GM12865 (cell line): ENCODE measurements around the gene CAD.
"Not testable (repeated sequence)": the region's sequence is repeated elsewhere in the genome, so short reads cannot be mapped to it uniquely, and the experiment has no call there.

ENCODE experiments used
- DNase-seq: peaks from one replicate; pipeline ENCODE4 v3.0.0; 2010; ENCODE audit warnings: low read depth
- H3K4me3 ChIP-seq: 2 replicates; pipeline ENCODE4 v1.5.1; 2011; ENCODE audit warnings: mild to moderate bottlenecking, low read depth, low read length, control low read depth
- TF ChIP-seq, protein P1 (sequence below): IDR thresholded peaks from 2 replicates; pipeline ENCODE4 v1.5.1; 2011; ENCODE audit warnings: low read length, control low read depth, low read depth, inconsistent platforms; ENCODE audit not compliant: insufficient read depth; ENCODE audit errors: missing control alignments

CAD gene

GRCh38 chr2:27186613-27187345 is 30.4 kb upstream of the CAD start:
- DNase-seq = no peak
- TF ChIP-seq, protein P1, sequence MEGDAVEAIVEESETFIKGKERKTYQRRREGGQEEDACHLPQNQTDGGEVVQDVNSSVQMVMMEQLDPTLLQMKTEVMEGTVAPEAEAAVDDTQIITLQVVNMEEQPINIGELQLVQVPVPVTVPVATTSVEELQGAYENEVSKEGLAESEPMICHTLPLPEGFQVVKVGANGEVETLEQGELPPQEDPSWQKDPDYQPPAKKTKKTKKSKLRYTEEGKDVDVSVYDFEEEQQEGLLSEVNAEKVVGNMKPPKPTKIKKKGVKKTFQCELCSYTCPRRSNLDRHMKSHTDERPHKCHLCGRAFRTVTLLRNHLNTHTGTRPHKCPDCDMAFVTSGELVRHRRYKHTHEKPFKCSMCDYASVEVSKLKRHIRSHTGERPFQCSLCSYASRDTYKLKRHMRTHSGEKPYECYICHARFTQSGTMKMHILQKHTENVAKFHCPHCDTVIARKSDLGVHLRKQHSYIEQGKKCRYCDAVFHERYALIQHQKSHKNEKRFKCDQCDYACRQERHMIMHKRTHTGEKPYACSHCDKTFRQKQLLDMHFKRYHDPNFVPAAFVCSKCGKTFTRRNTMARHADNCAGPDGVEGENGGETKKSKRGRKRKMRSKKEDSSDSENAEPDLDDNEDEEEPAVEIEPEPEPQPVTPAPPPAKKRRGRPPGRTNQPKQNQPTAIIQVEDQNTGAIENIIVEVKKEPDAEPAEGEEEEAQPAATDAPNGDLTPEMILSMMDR = no peak
- no peak overlapping the region for H3K4me3 ChIP-seq

DNA sequence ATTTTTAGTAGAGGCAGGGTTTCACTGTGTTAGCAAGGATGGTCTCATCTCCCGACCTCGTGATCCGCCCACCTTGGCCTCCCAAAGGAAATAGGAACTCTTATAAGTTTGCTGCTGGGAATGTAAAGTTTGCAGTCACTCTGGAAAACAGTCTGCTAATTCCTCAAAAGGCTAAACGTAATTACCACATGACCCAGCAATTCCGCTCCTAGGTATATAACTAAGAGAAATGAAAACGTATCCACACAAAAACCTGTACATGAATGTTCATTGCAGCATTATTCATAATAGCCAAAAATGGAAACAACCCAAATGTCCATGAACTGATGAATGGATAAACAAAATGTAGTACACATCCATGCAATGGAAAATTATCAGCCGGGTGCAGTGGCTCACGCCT is 27.2 kb upstream of the CAD start:
- no peak for DNase-seq
- TF ChIP-seq, protein P1 = no peak
- H3K4me3 ChIP-seq = no peak overlapping the region

- peak; percentile 79 for DNase-seq
- TF ChIP-seq, protein P1 = peak; percentile 71
- H3K4me3 ChIP-seq = no peak overlapping the region
These were observed 25.9 kb upstream of the CAD start for GRCh38 chr2:27191070-27191829.

- no peak for DNase-seq
- TF ChIP-seq, protein P1 = no peak
- no peak overlapping the region for H3K4me3 ChIP-seq
These were observed 22.4 kb upstream of the CAD start for GRCh38 chr2:27194538-27195354.

DNA sequence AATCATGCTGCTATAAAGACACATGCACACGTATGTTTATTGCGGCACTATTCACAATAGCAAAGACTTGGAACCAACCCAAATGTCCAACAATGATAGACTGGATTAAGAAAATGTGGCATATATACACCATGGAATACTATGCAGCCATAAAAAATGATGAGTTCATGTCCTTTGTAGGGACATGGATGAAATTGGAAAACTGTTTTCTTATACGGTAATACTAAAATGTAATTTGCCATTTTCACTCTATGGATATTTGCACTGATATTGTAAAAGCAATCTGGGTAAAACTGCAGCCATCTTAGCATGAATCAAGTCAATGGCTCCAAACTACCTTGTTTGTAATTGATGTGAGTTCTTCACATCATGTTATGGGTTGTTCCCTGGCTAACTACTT is 21.4 kb upstream of the CAD start:
- not testable (repeated sequence) for DNase-seq, H3K4me3 ChIP-seq

- DNase-seq, H3K4me3 ChIP-seq: not testable (repeated sequence)
These were observed 19.1 kb upstream of the CAD start for GRCh38 chr2:27198068-27198467.

- TF ChIP-seq, protein P1 = no peak
- DNase-seq = no peak
- no peak overlapping the region for H3K4me3 ChIP-seq
These were observed 18.5 kb upstream of the CAD start for GRCh38 chr2:27198627-27199026.
